OCI-LY3 (cell line): ENCODE measurements around the gene BRMS1.

Experiments
- EZH2phosphoT487 ChIP-seq: fragments of 200-600 bp; shearing (Covaris generic); IDR thresholded peaks from 2 replicates; pipeline ENCODE4 v1.6.1; 2018; ENCODE audit warnings: antibody characterized with exemption, mixed run types, low read depth
- TF ChIP-seq, protein P1 (sequence below): fragments of 200-600, 300-600 bp; sonication (generic); IDR thresholded peaks from 2 replicates; pipeline ENCODE4 v1.5.1; 2014; ENCODE audit warnings: antibody characterized with exemption, low read length, low read depth

GRCh38 chr11:66386171-66387069 is 41.5 kb upstream of the BRMS1 start:
- TF ChIP-seq, protein P1, sequence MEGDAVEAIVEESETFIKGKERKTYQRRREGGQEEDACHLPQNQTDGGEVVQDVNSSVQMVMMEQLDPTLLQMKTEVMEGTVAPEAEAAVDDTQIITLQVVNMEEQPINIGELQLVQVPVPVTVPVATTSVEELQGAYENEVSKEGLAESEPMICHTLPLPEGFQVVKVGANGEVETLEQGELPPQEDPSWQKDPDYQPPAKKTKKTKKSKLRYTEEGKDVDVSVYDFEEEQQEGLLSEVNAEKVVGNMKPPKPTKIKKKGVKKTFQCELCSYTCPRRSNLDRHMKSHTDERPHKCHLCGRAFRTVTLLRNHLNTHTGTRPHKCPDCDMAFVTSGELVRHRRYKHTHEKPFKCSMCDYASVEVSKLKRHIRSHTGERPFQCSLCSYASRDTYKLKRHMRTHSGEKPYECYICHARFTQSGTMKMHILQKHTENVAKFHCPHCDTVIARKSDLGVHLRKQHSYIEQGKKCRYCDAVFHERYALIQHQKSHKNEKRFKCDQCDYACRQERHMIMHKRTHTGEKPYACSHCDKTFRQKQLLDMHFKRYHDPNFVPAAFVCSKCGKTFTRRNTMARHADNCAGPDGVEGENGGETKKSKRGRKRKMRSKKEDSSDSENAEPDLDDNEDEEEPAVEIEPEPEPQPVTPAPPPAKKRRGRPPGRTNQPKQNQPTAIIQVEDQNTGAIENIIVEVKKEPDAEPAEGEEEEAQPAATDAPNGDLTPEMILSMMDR: peak; percentile 98
- TF ChIP-seq EZH2phosphoT487: no peak
